ENCODE results near the gene UVRAG.

DNA sequence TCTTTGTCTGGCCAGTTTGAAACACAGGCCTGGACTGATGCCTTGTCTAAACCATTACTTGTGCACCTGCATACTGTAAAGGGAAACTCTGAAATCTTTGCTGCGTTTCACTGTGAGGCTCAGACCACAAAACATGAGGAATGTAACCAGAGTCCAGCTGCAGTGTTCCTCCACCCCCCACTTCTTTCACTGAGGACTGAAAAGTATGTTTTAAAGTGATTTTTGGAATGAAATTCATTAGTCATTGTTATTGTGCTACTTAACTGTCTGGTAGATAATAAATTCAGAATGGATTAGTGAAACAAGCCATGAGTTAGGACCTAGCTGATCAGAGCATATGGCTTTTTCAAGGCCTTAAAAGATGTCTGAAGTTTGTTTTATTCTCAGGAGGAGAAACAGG, 210.1 kb downstream of the UVRAG start:
- TF ChIP-seq POLR2AphosphoS5 (IDR thresholded peaks at IDR 0.05; ENCODE audit: low read depth, low read length) (no peak), POLR2A (IDR thresholded peaks at IDR 0.05; ENCODE audit: low read depth, low read length) (no peak), SPI1 (IDR thresholded peaks at IDR 0.05; ENCODE audit: low read depth, low read length) (no peak)

Data from GM12891 (cell line).